Measurements from ENCODE around the gene PYGO1.

PYGO1 gene

GRCh38 chr15:55528812-55529211 lies 59.3 kb downstream of the PYGO1 start (continued):
- TF ChIP-seq TOX (CRISPR knock-in tag; IDR thresholded peaks at IDR 0.05; ENCODE audit: borderline replicate concordance): no peak
- TF ChIP-seq TSHZ2 (CRISPR knock-in tag; IDR thresholded peaks at IDR 0.05): no peak
- no peak for TF ChIP-seq OSR1 (CRISPR knock-in tag; IDR thresholded peaks at IDR 0.05)
- no peak for TF ChIP-seq ZFP30 (CRISPR knock-in tag; IDR thresholded peaks at IDR 0.05)

- ATAC-seq: no peak
- TF ChIP-seq CSDC2 (CRISPR knock-in tag; IDR thresholded peaks at IDR 0.05) (no peak), RARB (CRISPR knock-in tag; IDR thresholded peaks at IDR 0.05) (no peak), PPARA (CRISPR knock-in tag; IDR thresholded peaks at IDR 0.05; ENCODE audit: borderline replicate concordance) (no peak), ISL1 (CRISPR knock-in tag; IDR thresholded peaks at IDR 0.05) (no peak), ZFP3 (CRISPR knock-in tag; IDR thresholded peaks at IDR 0.05) (no peak), PATZ1 (CRISPR knock-in tag; IDR thresholded peaks at IDR 0.05; ENCODE audit: borderline replicate concordance) (no peak), ZNF565 (CRISPR knock-in tag; conservative IDR thresholded peaks at IDR 0.05; ENCODE audit: low read depth) (no peak), ZNF8 (CRISPR knock-in tag; IDR thresholded peaks at IDR 0.05) (no peak), CREB5 (CRISPR knock-in tag; IDR thresholded peaks at IDR 0.05; ENCODE audit: low read depth) (no peak), POU6F1 (CRISPR knock-in tag; IDR thresholded peaks at IDR 0.05; ENCODE audit: borderline replicate concordance, low read depth) (no peak), CSRNP3 (CRISPR knock-in tag; IDR thresholded peaks at IDR 0.05) (no peak), TOX (CRISPR knock-in tag; IDR thresholded peaks at IDR 0.05; ENCODE audit: borderline replicate concordance) (no peak), TSHZ2 (CRISPR knock-in tag; IDR thresholded peaks at IDR 0.05) (no peak), SNAI2 (CRISPR knock-in tag; IDR thresholded peaks at IDR 0.05) (no peak), ARNTL (CRISPR knock-in tag; IDR thresholded peaks at IDR 0.05; ENCODE audit: borderline replicate concordance, low read depth) (no peak)
Measured at GRCh38 chr15:55527150-55527549, 61.0 kb downstream of the PYGO1 start.

GRCh38 chr15:55526559-55527036 lies 61.5 kb downstream of the PYGO1 start:
- ATAC-seq: peak; percentile 89
- TF ChIP-seq POU6F1 (CRISPR knock-in tag; IDR thresholded peaks at IDR 0.05; ENCODE audit: borderline replicate concordance, low read depth): no peak
- no peak for TF ChIP-seq ZNF8 (CRISPR knock-in tag; IDR thresholded peaks at IDR 0.05)
- no peak for TF ChIP-seq ARNTL (CRISPR knock-in tag; IDR thresholded peaks at IDR 0.05; ENCODE audit: borderline replicate concordance, low read depth)
- TF ChIP-seq PPARA (CRISPR knock-in tag; IDR thresholded peaks at IDR 0.05; ENCODE audit: borderline replicate concordance): no peak
- TF ChIP-seq RARB (CRISPR knock-in tag; IDR thresholded peaks at IDR 0.05): no peak
- TF ChIP-seq CSDC2 (CRISPR knock-in tag; IDR thresholded peaks at IDR 0.05): no peak
- TF ChIP-seq ZFP30 (CRISPR knock-in tag; IDR thresholded peaks at IDR 0.05): no peak
- no peak for TF ChIP-seq PATZ1 (CRISPR knock-in tag; IDR thresholded peaks at IDR 0.05; ENCODE audit: borderline replicate concordance)
- no peak for TF ChIP-seq ZNF565 (CRISPR knock-in tag; conservative IDR thresholded peaks at IDR 0.05; ENCODE audit: low read depth)
- no peak for TF ChIP-seq ZC3H10 (CRISPR knock-in tag; IDR thresholded peaks at IDR 0.05)
- TF ChIP-seq SNAI2 (CRISPR knock-in tag; IDR thresholded peaks at IDR 0.05): no peak
- TF ChIP-seq CREB5 (CRISPR knock-in tag; IDR thresholded peaks at IDR 0.05; ENCODE audit: low read depth): no peak
